ENCODE measurements around the gene DNAJB11.

- TF ChIP-seq POLR2A (IDR thresholded peaks at IDR 0.05) (no peak), CTCF (IDR thresholded peaks at IDR 0.05) (no peak), POLR2AphosphoS5 (IDR thresholded peaks at IDR 0.05) (no peak), EP300 (IDR thresholded peaks at IDR 0.05) (no peak)
Observed at GRCh38 chr3:186587183-186587582, 16.7 kb downstream of the DNAJB11 start.
